IPS DF 6.9 (cell line): ENCODE measurements around the gene PARD6G.

Source experiments
- DNase-seq: peaks from one replicate; pipeline ENCODE4 v3.0.0-alpha.2; 2013; ENCODE audit warnings: low read depth, low spot score
- H3K27ac ChIP-seq: one replicate; pipeline ENCODE4 v1.5.1; 2013; ENCODE audit warnings: low read length, control low read depth
- H3K27me3 ChIP-seq: 2 replicates; pipeline ENCODE4 v1.6.1; 2013; ENCODE audit warnings: mild to moderate bottlenecking, low read length; ENCODE audit not compliant: control insufficient read depth, insufficient read depth
- H3K36me3 ChIP-seq: 2 replicates; pipeline ENCODE4 v1.6.1; 2013; ENCODE audit warnings: low read length; ENCODE audit not compliant: control insufficient read depth, insufficient read depth
- H3K4me1 ChIP-seq: 2 replicates; pipeline ENCODE4 v1.6.1; 2013; ENCODE audit warnings: low read length; ENCODE audit not compliant: control insufficient read depth, insufficient read depth
- H3K4me3 ChIP-seq: 2 replicates; pipeline ENCODE4 v1.5.1; 2013; ENCODE audit warnings: mild to moderate bottlenecking, low read length
- H3K9me3 ChIP-seq: 2 replicates; pipeline ENCODE4 v1.6.1; 2013; ENCODE audit warnings: low read length, inconsistent platforms; ENCODE audit not compliant: control insufficient read depth, insufficient read depth
- WGBS: extraction: QIAGEN DNeasy Blood & Tissue Kit; methylation state at CpG from one replicate; pipeline ENCODE4 v1.1.7; 2013; ENCODE audit warnings: mixed read lengths, missing lambda C conversion rate; ENCODE audit not compliant: insufficient read length, insufficient coverage; 5-methylcytosine and 5-hydroxymethylcytosine counted together

PARD6G gene

GRCh38 chr18:80251700-80252099 is 4.4 kb upstream of the PARD6G start:
- no peak for DNase-seq
- H3K27ac ChIP-seq: no peak overlapping the region
- no CpG with 5 or more reads among the region's 5 CpGs for WGBS
- no peaks in the 10 kb centered on the region for H3K4me1 ChIP-seq
- no peak overlapping the region for H3K4me3 ChIP-seq
- H3K36me3 ChIP-seq: no peaks in the 10 kb centered on the region
- H3K27me3 ChIP-seq: no peaks in the 10 kb centered on the region
- H3K9me3 ChIP-seq: no peaks in the 10 kb centered on the region; the same call in 1 of the 2 replicates

GRCh38 chr18:80250740-80251364 is 3.5 kb upstream of the PARD6G start:
- H3K4me1 ChIP-seq: no peaks in the 10 kb centered on the region
- no CpG with 5 or more reads among the region's 6 CpGs for WGBS
- no peaks in the 10 kb centered on the region for H3K27me3 ChIP-seq
- H3K4me3 ChIP-seq: no peak overlapping the region
- H3K36me3 ChIP-seq: no peaks in the 10 kb centered on the region
- DNase-seq: no peak
- no peak overlapping the region for H3K27ac ChIP-seq
- H3K9me3 ChIP-seq: no peaks in the 10 kb centered on the region

- no CpG with 5 or more reads among the region's 7 CpGs for WGBS
- H3K4me3 ChIP-seq: no peak overlapping the region
- H3K27ac ChIP-seq: no peak overlapping the region
- no peaks in the 10 kb centered on the region for H3K4me1 ChIP-seq
- H3K9me3 ChIP-seq: no peaks in the 10 kb centered on the region
- no peak for DNase-seq
- H3K27me3 ChIP-seq: no peaks in the 10 kb centered on the region
- no peaks in the 10 kb centered on the region for H3K36me3 ChIP-seq
These were observed 2.1 kb upstream of the PARD6G start for GRCh38 chr18:80249217-80250093.

- DNase-seq: no peak
- Histone ChIP-seq H3K9me3 (no peaks in the 10 kb centered on the region), H3K4me3 (peak overlapping the region; percentile 55), H3K4me1 (no peaks in the 10 kb centered on the region), H3K27ac (no peak overlapping the region), H3K27me3 (no peaks in the 10 kb centered on the region), H3K36me3 (no peaks in the 10 kb centered on the region)
- WGBS: no CpG with 5 or more reads among the region's 106 CpGs
These were observed 595 bp downstream of the PARD6G start for GRCh38 chr18:80246445-80247392.

GRCh38 chr18:80245781-80246444 is 1.4 kb downstream of the PARD6G start:
- Histone ChIP-seq H3K27ac (no peak overlapping the region), H3K36me3 (no peaks in the 10 kb centered on the region), H3K27me3 (no peaks in the 10 kb centered on the region), H3K4me1 (no peaks in the 10 kb centered on the region), H3K9me3 (no peaks in the 10 kb centered on the region), H3K4me3 (peak overlapping the region; percentile 55; the same call in 1 of the 2 replicates)
- no CpG with 5 or more reads among the region's 31 CpGs for WGBS
- DNase-seq: no peak

GRCh38 chr18:80244956-80245730 is 2.2 kb downstream of the PARD6G start:
- WGBS: no CpG with 5 or more reads among the region's 10 CpGs
- no peak overlapping the region for H3K27ac ChIP-seq
- H3K36me3 ChIP-seq: no peaks in the 10 kb centered on the region
- no peak for DNase-seq
- no peaks in the 10 kb centered on the region for H3K9me3 ChIP-seq
- peaks cover 2% of the 10 kb centered on the region; the same call in 1 of the 2 replicates for H3K4me1 ChIP-seq
- no peaks in the 10 kb centered on the region for H3K27me3 ChIP-seq
- no peak overlapping the region for H3K4me3 ChIP-seq

- no peaks in the 10 kb centered on the region for H3K36me3 ChIP-seq
- H3K27ac ChIP-seq: no peak overlapping the region
- no peaks in the 10 kb centered on the region for H3K9me3 ChIP-seq
- H3K4me3 ChIP-seq: no peak overlapping the region
- DNase-seq: no peak
- no CpG with 5 or more reads among the region's 6 CpGs for WGBS
- H3K27me3 ChIP-seq: no peaks in the 10 kb centered on the region
- peaks cover 3% of the 10 kb centered on the region; the same call in 1 of the 2 replicates for H3K4me1 ChIP-seq
These were observed 3.1 kb downstream of the PARD6G start for GRCh38 chr18:80244167-80244566.

GRCh38 chr18:80243204-80243603 is 4.1 kb downstream of the PARD6G start:
- H3K27me3 ChIP-seq: no peaks in the 10 kb centered on the region
- WGBS: no CpG with 5 or more reads among the region's 5 CpGs
- no peak overlapping the region for H3K27ac ChIP-seq
- H3K9me3 ChIP-seq: no peaks in the 10 kb centered on the region
- H3K36me3 ChIP-seq: no peaks in the 10 kb centered on the region
- H3K4me1 ChIP-seq: peaks cover 3% of the 10 kb centered on the region; the same call in 1 of the 2 replicates
- H3K4me3 ChIP-seq: no peak overlapping the region
- no peak for DNase-seq

GRCh38 chr18:80241919-80242777 is 5.2 kb downstream of the PARD6G start:
- DNase-seq: no peak
- H3K27ac ChIP-seq: no peak overlapping the region
- H3K9me3 ChIP-seq: no peaks in the 10 kb centered on the region
- H3K4me3 ChIP-seq: no peak overlapping the region
- no peaks in the 10 kb centered on the region for H3K27me3 ChIP-seq
- no peaks in the 10 kb centered on the region for H3K36me3 ChIP-seq
- H3K4me1 ChIP-seq: peaks cover 3% of the 10 kb centered on the region; the same call in 1 of the 2 replicates
- WGBS: no CpG with 5 or more reads among the region's 7 CpGs
